Measurements from ENCODE around the gene PROM2. TPM values are rescaled to one million over a fixed set of nuclear protein-coding genes. Genes with fewer than 3 reads are reported as not detected.

PROM2 gene
- total RNA-seq, 1 donor from 2014 or later, result 1.4 TPM

- Mint-ChIP-seq H3K27me3 (no peaks in the 10 kb centered on the region), H3K9me3 (no peaks in the 10 kb centered on the region), H3K4me3 (no peak overlapping the region), H3K4me1 (no peaks in the 10 kb centered on the region), H3K27ac (no peak overlapping the region), H3K36me3 (ENCODE audit: low read depth) (no peaks in the 10 kb centered on the region)
- DNase-seq, result no peak
- intact Hi-C loops (cut with micrococcal nuclease), result no loop called here
These were observed 37.7 kb downstream of the PROM2 start for GRCh38 chr2:95311815-95312542.

GRCh38 chr2:95312543-95313201 lies 38.4 kb downstream of the PROM2 start:
- Mint-ChIP-seq H3K36me3 (ENCODE audit: low read depth) (no peaks in the 10 kb centered on the region), H3K4me3 (no peak overlapping the region), H3K4me1 (no peaks in the 10 kb centered on the region), H3K9me3 (no peaks in the 10 kb centered on the region), H3K27me3 (no peaks in the 10 kb centered on the region), H3K27ac (no peak overlapping the region)
- intact Hi-C loops (cut with micrococcal nuclease), result no loop called here
- DNase-seq, result no peak

- Mint-ChIP-seq H3K4me3 (no peak overlapping the region), H3K36me3 (ENCODE audit: low read depth) (no peaks in the 10 kb centered on the region), H3K4me1 (no peaks in the 10 kb centered on the region), H3K9me3 (no peaks in the 10 kb centered on the region), H3K27ac (no peak overlapping the region), H3K27me3 (no peaks in the 10 kb centered on the region)
- no peak for DNase-seq
- intact Hi-C loops (cut with micrococcal nuclease), result no loop called here
These were observed 39.3 kb downstream of the PROM2 start for GRCh38 chr2:95313296-95314131.

GRCh38 chr2:95314598-95314963 lies 40.3 kb downstream of the PROM2 start:
- Mint-ChIP-seq H3K9me3 (no peaks in the 10 kb centered on the region), H3K27me3 (no peaks in the 10 kb centered on the region), H3K4me3 (no peak overlapping the region), H3K27ac (no peak overlapping the region), H3K36me3 (ENCODE audit: low read depth) (no peaks in the 10 kb centered on the region), H3K4me1 (no peaks in the 10 kb centered on the region)
- DNase-seq, result no peak
- intact Hi-C loops (cut with micrococcal nuclease), result no loop called here

GRCh38 chr2:95314964-95315611 lies 40.8 kb downstream of the PROM2 start:
- intact Hi-C loops (cut with micrococcal nuclease), result no loop called here
- H3K9me3 Mint-ChIP-seq, result no peaks in the 10 kb centered on the region
- H3K4me1 Mint-ChIP-seq, result no peaks in the 10 kb centered on the region
- no peaks in the 10 kb centered on the region for H3K27me3 Mint-ChIP-seq
- no peaks in the 10 kb centered on the region for H3K36me3 Mint-ChIP-seq (ENCODE audit: low read depth)
- no peak for DNase-seq
- no peak overlapping the region for H3K27ac Mint-ChIP-seq
- H3K4me3 Mint-ChIP-seq, result no peak overlapping the region

GRCh38 chr2:95315801-95316411 lies 41.7 kb downstream of the PROM2 start:
- DNase-seq, result no peak
- intact Hi-C loops (cut with micrococcal nuclease), result no loop called here
- Mint-ChIP-seq H3K4me3 (no peak overlapping the region), H3K4me1 (no peaks in the 10 kb centered on the region), H3K9me3 (no peaks in the 10 kb centered on the region), H3K36me3 (ENCODE audit: low read depth) (no peaks in the 10 kb centered on the region), H3K27me3 (no peaks in the 10 kb centered on the region), H3K27ac (no peak overlapping the region)

- H3K4me1 Mint-ChIP-seq, result no peaks in the 10 kb centered on the region
- no peak overlapping the region for H3K4me3 Mint-ChIP-seq
- H3K27me3 Mint-ChIP-seq, result no peaks in the 10 kb centered on the region
- no peak for DNase-seq
- no peaks in the 10 kb centered on the region for H3K9me3 Mint-ChIP-seq
- H3K27ac Mint-ChIP-seq, result no peak overlapping the region
- no peaks in the 10 kb centered on the region for H3K36me3 Mint-ChIP-seq (ENCODE audit: low read depth)
- intact Hi-C loops (cut with micrococcal nuclease), result no loop called here
These were observed 42.3 kb downstream of the PROM2 start for GRCh38 chr2:95316466-95317122.

- H3K27ac Mint-ChIP-seq, result no peak overlapping the region
- intact Hi-C loops (cut with micrococcal nuclease), result no loop called here
- H3K4me3 Mint-ChIP-seq, result no peak overlapping the region
- no peaks in the 10 kb centered on the region for H3K36me3 Mint-ChIP-seq (ENCODE audit: low read depth)
- H3K9me3 Mint-ChIP-seq, result no peaks in the 10 kb centered on the region
- H3K4me1 Mint-ChIP-seq, result no peaks in the 10 kb centered on the region
- no peak for DNase-seq
- H3K27me3 Mint-ChIP-seq, result no peaks in the 10 kb centered on the region
These were observed 42.9 kb downstream of the PROM2 start for GRCh38 chr2:95317123-95317500.

GRCh38 chr2:95317665-95318425 lies 43.6 kb downstream of the PROM2 start:
- H3K27ac Mint-ChIP-seq, result no peak overlapping the region
- no peak for DNase-seq
- no peaks in the 10 kb centered on the region for H3K36me3 Mint-ChIP-seq (ENCODE audit: low read depth)
- H3K27me3 Mint-ChIP-seq, result no peaks in the 10 kb centered on the region
- H3K9me3 Mint-ChIP-seq, result no peaks in the 10 kb centered on the region
- no peak overlapping the region for H3K4me3 Mint-ChIP-seq
- intact Hi-C loops (cut with micrococcal nuclease), result no loop called here
- H3K4me1 Mint-ChIP-seq, result no peaks in the 10 kb centered on the region

GRCh38 chr2:95318431-95319220 lies 44.4 kb downstream of the PROM2 start:
- DNase-seq, result no peak
- intact Hi-C loops (cut with micrococcal nuclease), result no loop called here
- Mint-ChIP-seq H3K27me3 (no peaks in the 10 kb centered on the region), H3K4me1 (no peaks in the 10 kb centered on the region), H3K36me3 (ENCODE audit: low read depth) (no peaks in the 10 kb centered on the region), H3K4me3 (no peak overlapping the region), H3K9me3 (no peaks in the 10 kb centered on the region), H3K27ac (no peak overlapping the region)

- intact Hi-C loops (cut with micrococcal nuclease), result no loop called here
- no peaks in the 10 kb centered on the region for H3K36me3 Mint-ChIP-seq (ENCODE audit: low read depth)
- no peak for DNase-seq
These were observed 45.5 kb downstream of the PROM2 start for GRCh38 chr2:95319481-95320343.

More at GRCh38 chr2:95319481-95320343, 45.5 kb downstream of the PROM2 start:
- H3K4me1 Mint-ChIP-seq, result no peaks in the 10 kb centered on the region
- no peaks in the 10 kb centered on the region for H3K27me3 Mint-ChIP-seq
- no peaks in the 10 kb centered on the region for H3K9me3 Mint-ChIP-seq
- H3K4me3 Mint-ChIP-seq, result no peak overlapping the region
- H3K27ac Mint-ChIP-seq, result no peak overlapping the region

Data from activated CD4-positive, alpha-beta T cell treated with anti-CD3 and anti-CD28 coated beads, Interleukin-2, amount 10 ng/mL, durations not matched to agents 24 days and 14 days (primary cell).